Measurements from ENCODE around the gene IBA57.
"Not testable (repeated sequence)": the region's sequence is repeated elsewhere in the genome, so short reads cannot be mapped to it uniquely, and the experiment has no call there.

Gene IBA57

GRCh38 chr1:228214921-228215662 lies 49.5 kb downstream of the IBA57 start:
- no peak for DNase-seq

- no peak for DNase-seq
These were observed 50.1 kb downstream of the IBA57 start for GRCh38 chr1:228215663-228216116.

GRCh38 chr1:228216371-228217320 lies 51.0 kb downstream of the IBA57 start:
- no peak for DNase-seq

GRCh38 chr1:228217551-228218344 lies 52.1 kb downstream of the IBA57 start:
- no peak for DNase-seq

- no peak for DNase-seq
These were observed 53.1 kb downstream of the IBA57 start for GRCh38 chr1:228218513-228219244.

- DNase-seq, result no peak
These were observed 53.8 kb downstream of the IBA57 start for GRCh38 chr1:228219245-228219961.

GRCh38 chr1:228219962-228220780 lies 54.6 kb downstream of the IBA57 start:
- DNase-seq, result no peak

- not testable (repeated sequence) for DNase-seq
These were observed 55.5 kb downstream of the IBA57 start for GRCh38 chr1:228221097-228221496.

GRCh38 chr1:228222548-228222947 lies 56.9 kb downstream of the IBA57 start:
- no peak for DNase-seq

- no peak for DNase-seq
These were observed 58.9 kb downstream of the IBA57 start for GRCh38 chr1:228224198-228225164.

- DNase-seq, result no peak
These were observed 59.6 kb downstream of the IBA57 start for GRCh38 chr1:228225165-228225710.

GRCh38 chr1:228225740-228226139 lies 60.1 kb downstream of the IBA57 start:
- DNase-seq, result no peak

GRCh38 chr1:228226141-228226874 lies 60.7 kb downstream of the IBA57 start:
- DNase-seq, result no peak

- no peak for DNase-seq
These were observed 61.6 kb downstream of the IBA57 start for GRCh38 chr1:228226956-228227791.

- not testable (repeated sequence) for DNase-seq
These were observed 62.5 kb downstream of the IBA57 start for GRCh38 chr1:228228147-228228546.

GRCh38 chr1:228228601-228229074 lies 63.0 kb downstream of the IBA57 start:
- DNase-seq, result no peak

- no peak for DNase-seq
These were observed 65.6 kb downstream of the IBA57 start for GRCh38 chr1:228231189-228231588.

All from stimulated activated naive CD4-positive, alpha-beta T cell (primary cell).